Stomach (tissue), 4 donors: ENCODE results near the gene AWAT2.

ENCODE experiments used
- CTCF ChIP-seq, 7 experiments: fragments of 450-650 bp in 4 of 7; fragments of 200-600 bp in 3 of 7; sonication (generic) in 3 of 7; IDR thresholded peaks; one replicate each; pipeline ENCODE4 v1.5.1; 2016 to 2019; ENCODE audit warnings: antibody characterized with exemption in 7 of 7, control low read depth in 2 of 7, mild to moderate bottlenecking in 1 of 7
- POLR2A ChIP-seq, 4 donors: fragments of 450-650 bp; IDR thresholded peaks; one replicate each; pipeline ENCODE4 v1.6.1; 2016; ENCODE audit warnings: antibody characterized with exemption in 4 of 4, control low read depth in 2 of 4, mild to moderate bottlenecking in 1 of 4, moderate library complexity in 1 of 4
- POLR2AphosphoS5 ChIP-seq, 3 donors: sonication (generic); formaldehyde crosslinking; IDR thresholded peaks; one replicate each; pipeline ENCODE4 v1.6.1; 2016; ENCODE audit warnings: antibody characterized with exemption in 3 of 3

- no peak for TF ChIP-seq POLR2A (IDR thresholded peaks at IDR 0.05)
- no peak for TF ChIP-seq POLR2AphosphoS5 (IDR thresholded peaks at IDR 0.05)
- no peak for TF ChIP-seq CTCF (IDR thresholded peaks at IDR 0.05)
Observed at GRCh38 chrX:70039758-70040157, 10.0 kb downstream of the AWAT2 start.
